HG02642 (cell line): ENCODE data around the gene BATF3.

Source experiments
- ATAC-seq: cut with Tn5 transposase; IDR thresholded peaks from one replicate; pipeline ENCODE4 v1.9.1; 2021; ENCODE audit warnings: mild to moderate bottlenecking; ENCODE audit not compliant: unreplicated experiment, poor library complexity

BATF3 gene

GRCh38 chr1:212638492-212639151 lies 61.0 kb downstream of the BATF3 start:
- ATAC-seq = no peak

GRCh38 chr1:212637902-212638301 lies 61.7 kb downstream of the BATF3 start:
- no peak for ATAC-seq
